ENCODE measurements around the gene ATP9B.

- TF ChIP-seq CTCF (IDR thresholded peaks at IDR 0.05) (no peak), ZFX (IDR thresholded peaks at IDR 0.05; ENCODE audit: borderline replicate concordance) (no peak)
Observed at GRCh38 chr18:79067611-79068010, 1.6 kb upstream of the ATP9B start.
